MM.1S (cell line): ENCODE measurements around the gene MIPEP.

Experiments
- DNase-seq: peaks from one replicate; pipeline ENCODE4 v3.0.0-alpha.2; 2015
- H2AFZ ChIP-seq: fragments of 300-600 bp; sonication (generic); 2 replicates; pipeline ENCODE4 v1.6.0; 2016; ENCODE audit warnings: antibody characterized with exemption, low read length
- H3F3A ChIP-seq: fragments of 300-600 bp; sonication (generic); 2 replicates; pipeline ENCODE4 v1.6.1; 2016; ENCODE audit warnings: mild to moderate bottlenecking, antibody characterized with exemption, low read length, moderate library complexity, mixed read lengths; ENCODE audit not compliant: insufficient read depth
- H3K27ac ChIP-seq: fragments of 300-600 bp; sonication (generic); 2 replicates; pipeline ENCODE4 v1.5.1; 2016; ENCODE audit warnings: mild to moderate bottlenecking, low read length
- H3K27me3 ChIP-seq: fragments of 300-600 bp; sonication (generic); replicated peaks from 2 replicates; pipeline ENCODE4 v1.6.0; 2016; ENCODE audit warnings: low read length; ENCODE audit not compliant: insufficient read depth
- H3K36me3 ChIP-seq: fragments of 300-600 bp; sonication (generic); replicated peaks from 2 replicates; pipeline ENCODE4 v1.6.1; 2016; ENCODE audit warnings: mild to moderate bottlenecking, low read length, mixed read lengths; ENCODE audit not compliant: insufficient read depth
- H3K4me1 ChIP-seq: fragments of 300-600 bp; sonication (generic); 2 replicates; pipeline ENCODE4 v1.6.1; 2016; ENCODE audit warnings: low read length, mixed read lengths
- H3K4me2 ChIP-seq: fragments of 300-600 bp; sonication (generic); 2 replicates; pipeline ENCODE4 v1.6.0; 2016; ENCODE audit warnings: low read depth, low read length
- H3K4me3 ChIP-seq: fragments of 300-600 bp; sonication (generic); 2 replicates; pipeline ENCODE4 v1.5.1; 2016; ENCODE audit warnings: low read length, mixed read lengths
- H3K79me2 ChIP-seq: fragments of 300-600 bp; sonication (generic); 2 replicates; pipeline ENCODE4 v1.6.1; 2016; ENCODE audit warnings: mixed run types, low read length, mixed read lengths
- H3K9ac ChIP-seq: fragments of 300-600 bp; sonication (generic); 2 replicates; pipeline ENCODE4 v1.6.1; 2016; ENCODE audit warnings: low read length, mixed read lengths
- H3K9me2 ChIP-seq: fragments of 300-600 bp; sonication (generic); replicated peaks from 2 replicates; pipeline ENCODE4 v1.6.1; 2016; ENCODE audit warnings: mild to moderate bottlenecking, low read length, mixed read lengths; ENCODE audit not compliant: insufficient read depth
- H3K9me3 ChIP-seq: fragments of 300-600 bp; sonication (generic); replicated peaks from 2 replicates; pipeline ENCODE4 v1.6.1; 2016; ENCODE audit warnings: mild to moderate bottlenecking, low read length, mixed read lengths; ENCODE audit not compliant: insufficient read depth
- H4K20me1 ChIP-seq: fragments of 300-600 bp; sonication (generic); 2 replicates; pipeline ENCODE4 v1.6.1; 2016; ENCODE audit warnings: mild to moderate bottlenecking, low read length, moderate library complexity, mixed read lengths; ENCODE audit not compliant: insufficient read depth
- CTCF ChIP-seq: fragments of 300-600 bp; sonication (generic); IDR thresholded peaks from 2 replicates; pipeline ENCODE4 v1.5.1; 2016; ENCODE audit warnings: antibody characterized with exemption, low read length, mixed read lengths
- EZH2 ChIP-seq: fragments of 300-600 bp; sonication (generic); optimal IDR thresholded peaks from 2 replicates; pipeline ENCODE3; 2017; ENCODE audit warnings: low read depth, mild to moderate bottlenecking, antibody characterized with exemption, low read length, mixed read lengths
- EZH2phosphoT487 ChIP-seq: fragments of 300-600 bp; sonication (generic); IDR thresholded peaks from 2 replicates; pipeline ENCODE4 v1.6.1; 2018; ENCODE audit warnings: antibody characterized with exemption, low read length

The MIPEP gene

GRCh38 chr13:23714672-23715071 lies 174.5 kb downstream of the MIPEP start:
- TF ChIP-seq EZH2phosphoT487 (no peak), CTCF (no peak), EZH2 (no peak)
- Histone ChIP-seq H3K9me3 (no peaks in the 10 kb centered on the region), H3K4me2 (no peak overlapping the region), H3K9ac (no peak overlapping the region), H3K79me2 (no peaks in the 10 kb centered on the region), H3K27ac (no peak overlapping the region), H3K9me2 (no peaks in the 10 kb centered on the region), H2AFZ (no peak overlapping the region), H3K4me3 (no peak overlapping the region), H3F3A (no peaks in the 10 kb centered on the region), H3K27me3 (no peaks in the 10 kb centered on the region), H3K4me1 (no peaks in the 10 kb centered on the region), H4K20me1 (no peaks in the 10 kb centered on the region), H3K36me3 (no peaks in the 10 kb centered on the region)
- DNase-seq, result no peak

- H2AFZ ChIP-seq, result no peak overlapping the region
- no peak overlapping the region for H3K4me2 ChIP-seq
- H3K4me1 ChIP-seq, result no peaks in the 10 kb centered on the region
- H3K4me3 ChIP-seq, result no peak overlapping the region
- H3K9me3 ChIP-seq, result no peaks in the 10 kb centered on the region
- no peak overlapping the region for H3K27ac ChIP-seq
- TF ChIP-seq EZH2phosphoT487, result no peak
- no peak for TF ChIP-seq EZH2
- no peak for TF ChIP-seq CTCF
- H3K79me2 ChIP-seq, result no peaks in the 10 kb centered on the region
- DNase-seq, result no peak
- H3F3A ChIP-seq, result no peaks in the 10 kb centered on the region
- no peaks in the 10 kb centered on the region for H3K36me3 ChIP-seq
- no peaks in the 10 kb centered on the region for H3K27me3 ChIP-seq
- H4K20me1 ChIP-seq, result no peaks in the 10 kb centered on the region
- no peak overlapping the region for H3K9ac ChIP-seq
- no peaks in the 10 kb centered on the region for H3K9me2 ChIP-seq
Observed at GRCh38 chr13:23711355-23711754, 177.8 kb downstream of the MIPEP start.

DNA sequence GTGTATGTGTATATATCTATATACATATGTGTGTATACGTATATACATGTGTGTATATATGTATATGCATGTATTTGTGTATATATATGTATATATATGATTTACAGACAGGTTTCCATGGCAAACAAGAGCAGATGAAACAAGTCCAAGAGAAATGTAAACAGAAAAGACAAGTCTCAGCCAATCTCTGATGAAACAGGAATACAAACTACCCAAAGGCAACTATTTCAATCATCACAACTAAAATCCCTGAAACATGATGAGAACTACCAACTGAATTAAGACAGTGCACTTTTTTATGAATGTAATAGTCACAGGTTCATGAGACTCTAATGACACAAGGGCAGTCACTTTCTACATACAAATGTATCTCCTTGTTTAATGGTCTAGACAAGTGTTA lies 178.8 kb downstream of the MIPEP start:
- no peak for DNase-seq
- Histone ChIP-seq H3K79me2 (no peaks in the 10 kb centered on the region), H3K9ac (no peak overlapping the region), H4K20me1 (no peaks in the 10 kb centered on the region), H3K9me3 (no peaks in the 10 kb centered on the region), H3K36me3 (no peaks in the 10 kb centered on the region), H3K4me3 (no peak overlapping the region), H2AFZ (no peak overlapping the region), H3K9me2 (no peaks in the 10 kb centered on the region), H3K4me2 (no peak overlapping the region), H3K27me3 (no peaks in the 10 kb centered on the region), H3K4me1 (no peaks in the 10 kb centered on the region), H3K27ac (no peak overlapping the region), H3F3A (no peaks in the 10 kb centered on the region)
- no peak for TF ChIP-seq EZH2

GRCh38 chr13:23709536-23709935 lies 179.7 kb downstream of the MIPEP start:
- H4K20me1 ChIP-seq, result no peaks in the 10 kb centered on the region
- H3K27ac ChIP-seq, result no peak overlapping the region
- H2AFZ ChIP-seq, result no peak overlapping the region
- H3K4me2 ChIP-seq, result no peak overlapping the region
- no peak for DNase-seq
- no peaks in the 10 kb centered on the region for H3K36me3 ChIP-seq
- H3K4me1 ChIP-seq, result no peaks in the 10 kb centered on the region
- no peaks in the 10 kb centered on the region for H3K27me3 ChIP-seq
- no peaks in the 10 kb centered on the region for H3K79me2 ChIP-seq
- H3K4me3 ChIP-seq, result no peak overlapping the region
- TF ChIP-seq EZH2 (no peak), CTCF (no peak), EZH2phosphoT487 (no peak)
- no peak overlapping the region for H3K9ac ChIP-seq
- no peaks in the 10 kb centered on the region for H3K9me3 ChIP-seq
- H3K9me2 ChIP-seq, result no peaks in the 10 kb centered on the region
- H3F3A ChIP-seq, result no peaks in the 10 kb centered on the region
